K562 (cell line): ENCODE results near the gene TNPO2. TPM values are rescaled to one million over a fixed set of nuclear protein-coding genes. Genes with fewer than 3 reads are reported as not detected.

Experiments used
- EZH2 ChIP-seq: IDR thresholded peaks from 2 replicates; pipeline ENCODE4 v1.6.1; 2012; ENCODE audit warnings: low read depth, mild to moderate bottlenecking, inconsistent platforms, low read length, borderline replicate concordance
- FOXA3 ChIP-seq, 2 experiments: fragments of 450-650 bp in 1 of 2; sonication (generic) in 1 of 2; formaldehyde crosslinking; IDR thresholded peaks in 1 of 2; conservative IDR thresholded peaks in 1 of 2; 2 replicates each; pipeline versions ENCODE4 v1.4.0 to v1.8.0; 2020 to 2022; ENCODE audit warnings: mild to moderate bottlenecking in 2 of 2, missing genetic modification reagents in 1 of 2
- IRF2 ChIP-seq: sonication (generic); formaldehyde crosslinking; IDR thresholded peaks from 2 replicates; pipeline ENCODE4 v1.8.1; 2022; ENCODE audit warnings: mild to moderate bottlenecking, missing genetic modification reagents
- POLR2A ChIP-seq: fragments of 450-650 bp; conservative IDR thresholded peaks from 2 replicates; pipeline ENCODE4 v1.6.1; 2016
- POLR3A ChIP-seq: IDR thresholded peaks from 2 replicates; pipeline ENCODE4 v1.6.1; 2011; ENCODE audit warnings: borderline replicate concordance, mild to moderate bottlenecking, moderate library complexity; ENCODE audit not compliant: insufficient read length, insufficient read depth; ENCODE audit errors: extremely low read depth
- SMARCC2 ChIP-seq: fragments of 450-650 bp; IDR thresholded peaks from 2 replicates; pipeline ENCODE4 v1.6.1; 2017; ENCODE audit warnings: antibody characterized with exemption, moderate library complexity, mild to moderate bottlenecking, low read depth
- THAP7 ChIP-seq: fragments of 250-450 bp; sonication (Bioruptor Pico); IDR thresholded peaks from 2 replicates; pipeline ENCODE4 v1.5.0; 2021
- ZFP36 ChIP-seq: fragments of 150-350 bp; IDR thresholded peaks from 2 replicates; pipeline ENCODE4 v1.6.1; 2018; ENCODE audit warnings: low read length, low read depth; ENCODE audit not compliant: partially characterized antibody
- ZNF146 ChIP-seq: IDR thresholded peaks from one replicate; pipeline ENCODE4 v1.6.1; 2018; ENCODE audit warnings: missing compliant biosample characterization; ENCODE audit not compliant: unreplicated experiment
- ZNF184 ChIP-seq: sonication (generic); formaldehyde crosslinking; IDR thresholded peaks from 2 replicates; pipeline ENCODE4 v1.5.0; 2020; ENCODE audit warnings: missing genetic modification reagents
- ZNF436 ChIP-seq: fragments of 250-450, 450-650 bp; sonication (Bioruptor Pico); formaldehyde crosslinking; IDR thresholded peaks from 2 replicates; pipeline ENCODE4 v1.7.0; 2020; ENCODE audit warnings: mild to moderate bottlenecking
- ZNF511 ChIP-seq: sonication (generic); formaldehyde crosslinking; IDR thresholded peaks from 2 replicates; pipeline ENCODE4 v1.8.0; 2022; ENCODE audit warnings: mild to moderate bottlenecking, missing genetic modification reagents
- polyA plus RNA-seq, 8 experiments: library from polyadenylated mRNA; depleted of rRNA in 4 of 8; stranded (reverse) in 5 of 8; unstranded in 3 of 8; fragments of >200 nt; fragmentation: Nextera tagmentation in 2 of 8; fragmentation: Illumina TruSeq in 1 of 8; extraction: Ambion mirVana in 2 of 8; extraction: Trizol in 1 of 8; gene quantifications; 2 replicates each; pipeline versions ENCODE4 v1.2.1 to v1.2.3, GENCODE V29; 2011 to 2014; ENCODE audit warnings: inconsistent platforms in 1 of 8, missing spikeins in 1 of 8
- total RNA-seq, 7 experiments: library from RNA; depleted of rRNA in 6 of 7; stranded (reverse); fragments of >200 nt in 6 of 7; fragmentation: Illumina TruSeq in 2 of 7; extraction: Trizol in 2 of 7; gene quantifications; 2 replicates each; pipeline versions ENCODE4 v1.2.1 to v1.2.3, GENCODE V29; 2011 to 2021; ENCODE audit warnings: low replicate concordance in 1 of 7
- TF ChIP-seq, protein P1 (sequence below): fragments of 450-650 bp; IDR thresholded peaks from one replicate; pipeline ENCODE4 v1.6.1; 2018; ENCODE audit warnings: mild to moderate bottlenecking, moderate library complexity; ENCODE audit not compliant: partially characterized antibody
- TF ChIP-seq, protein P2 (sequence below): fragments of 450-650 bp; IDR thresholded peaks from 2 replicates; pipeline ENCODE4 v1.6.1; 2016; ENCODE audit warnings: low read depth
- TF ChIP-seq, protein P3 (sequence below): fragments of 450-650 bp; conservative IDR thresholded peaks from 2 replicates; pipeline ENCODE4 v1.6.1; 2016; ENCODE audit warnings: missing genetic modification characterization, low read depth, mild to moderate bottlenecking, control low read depth, missing compliant biosample characterization

The TNPO2 gene
- total and polyA plus RNA-seq, 9 of the 15 experiments (the other 6 are each of a cell fraction or from before 2014, with no cell fraction given) = 6.0 to 126 (median 53.8) TPM

- no peak for TF ChIP-seq SMARCC2
- TF ChIP-seq FOXA3 (CRISPR knock-in tag; conservative IDR thresholded peaks at IDR 0.05 in 1 of 2, IDR thresholded peaks at IDR 0.05 in 1 of 2) = no peak
- no peak for TF ChIP-seq ZNF436 (CRISPR knock-in tag)
- TF ChIP-seq IRF2 (CRISPR knock-in tag) = no peak
- TF ChIP-seq ZNF146 (CRISPR knock-in tag) = no peak
- no peak for TF ChIP-seq ZNF184 (CRISPR knock-in tag)
- TF ChIP-seq POLR2A = peak; percentile 85
- TF ChIP-seq ZFP36 = no peak
- TF ChIP-seq, protein P1, sequence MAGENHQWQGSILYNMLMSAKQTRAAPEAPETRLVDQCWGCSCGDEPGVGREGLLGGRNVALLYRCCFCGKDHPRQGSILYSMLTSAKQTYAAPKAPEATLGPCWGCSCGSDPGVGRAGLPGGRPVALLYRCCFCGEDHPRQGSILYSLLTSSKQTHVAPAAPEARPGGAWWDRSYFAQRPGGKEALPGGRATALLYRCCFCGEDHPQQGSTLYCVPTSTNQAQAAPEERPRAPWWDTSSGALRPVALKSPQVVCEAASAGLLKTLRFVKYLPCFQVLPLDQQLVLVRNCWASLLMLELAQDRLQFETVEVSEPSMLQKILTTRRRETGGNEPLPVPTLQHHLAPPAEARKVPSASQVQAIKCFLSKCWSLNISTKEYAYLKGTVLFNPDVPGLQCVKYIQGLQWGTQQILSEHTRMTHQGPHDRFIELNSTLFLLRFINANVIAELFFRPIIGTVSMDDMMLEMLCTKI = no peak
- no peak for TF ChIP-seq THAP7 (CRISPR knock-in tag)
- no peak for TF ChIP-seq POLR3A
- TF ChIP-seq, protein P2, sequence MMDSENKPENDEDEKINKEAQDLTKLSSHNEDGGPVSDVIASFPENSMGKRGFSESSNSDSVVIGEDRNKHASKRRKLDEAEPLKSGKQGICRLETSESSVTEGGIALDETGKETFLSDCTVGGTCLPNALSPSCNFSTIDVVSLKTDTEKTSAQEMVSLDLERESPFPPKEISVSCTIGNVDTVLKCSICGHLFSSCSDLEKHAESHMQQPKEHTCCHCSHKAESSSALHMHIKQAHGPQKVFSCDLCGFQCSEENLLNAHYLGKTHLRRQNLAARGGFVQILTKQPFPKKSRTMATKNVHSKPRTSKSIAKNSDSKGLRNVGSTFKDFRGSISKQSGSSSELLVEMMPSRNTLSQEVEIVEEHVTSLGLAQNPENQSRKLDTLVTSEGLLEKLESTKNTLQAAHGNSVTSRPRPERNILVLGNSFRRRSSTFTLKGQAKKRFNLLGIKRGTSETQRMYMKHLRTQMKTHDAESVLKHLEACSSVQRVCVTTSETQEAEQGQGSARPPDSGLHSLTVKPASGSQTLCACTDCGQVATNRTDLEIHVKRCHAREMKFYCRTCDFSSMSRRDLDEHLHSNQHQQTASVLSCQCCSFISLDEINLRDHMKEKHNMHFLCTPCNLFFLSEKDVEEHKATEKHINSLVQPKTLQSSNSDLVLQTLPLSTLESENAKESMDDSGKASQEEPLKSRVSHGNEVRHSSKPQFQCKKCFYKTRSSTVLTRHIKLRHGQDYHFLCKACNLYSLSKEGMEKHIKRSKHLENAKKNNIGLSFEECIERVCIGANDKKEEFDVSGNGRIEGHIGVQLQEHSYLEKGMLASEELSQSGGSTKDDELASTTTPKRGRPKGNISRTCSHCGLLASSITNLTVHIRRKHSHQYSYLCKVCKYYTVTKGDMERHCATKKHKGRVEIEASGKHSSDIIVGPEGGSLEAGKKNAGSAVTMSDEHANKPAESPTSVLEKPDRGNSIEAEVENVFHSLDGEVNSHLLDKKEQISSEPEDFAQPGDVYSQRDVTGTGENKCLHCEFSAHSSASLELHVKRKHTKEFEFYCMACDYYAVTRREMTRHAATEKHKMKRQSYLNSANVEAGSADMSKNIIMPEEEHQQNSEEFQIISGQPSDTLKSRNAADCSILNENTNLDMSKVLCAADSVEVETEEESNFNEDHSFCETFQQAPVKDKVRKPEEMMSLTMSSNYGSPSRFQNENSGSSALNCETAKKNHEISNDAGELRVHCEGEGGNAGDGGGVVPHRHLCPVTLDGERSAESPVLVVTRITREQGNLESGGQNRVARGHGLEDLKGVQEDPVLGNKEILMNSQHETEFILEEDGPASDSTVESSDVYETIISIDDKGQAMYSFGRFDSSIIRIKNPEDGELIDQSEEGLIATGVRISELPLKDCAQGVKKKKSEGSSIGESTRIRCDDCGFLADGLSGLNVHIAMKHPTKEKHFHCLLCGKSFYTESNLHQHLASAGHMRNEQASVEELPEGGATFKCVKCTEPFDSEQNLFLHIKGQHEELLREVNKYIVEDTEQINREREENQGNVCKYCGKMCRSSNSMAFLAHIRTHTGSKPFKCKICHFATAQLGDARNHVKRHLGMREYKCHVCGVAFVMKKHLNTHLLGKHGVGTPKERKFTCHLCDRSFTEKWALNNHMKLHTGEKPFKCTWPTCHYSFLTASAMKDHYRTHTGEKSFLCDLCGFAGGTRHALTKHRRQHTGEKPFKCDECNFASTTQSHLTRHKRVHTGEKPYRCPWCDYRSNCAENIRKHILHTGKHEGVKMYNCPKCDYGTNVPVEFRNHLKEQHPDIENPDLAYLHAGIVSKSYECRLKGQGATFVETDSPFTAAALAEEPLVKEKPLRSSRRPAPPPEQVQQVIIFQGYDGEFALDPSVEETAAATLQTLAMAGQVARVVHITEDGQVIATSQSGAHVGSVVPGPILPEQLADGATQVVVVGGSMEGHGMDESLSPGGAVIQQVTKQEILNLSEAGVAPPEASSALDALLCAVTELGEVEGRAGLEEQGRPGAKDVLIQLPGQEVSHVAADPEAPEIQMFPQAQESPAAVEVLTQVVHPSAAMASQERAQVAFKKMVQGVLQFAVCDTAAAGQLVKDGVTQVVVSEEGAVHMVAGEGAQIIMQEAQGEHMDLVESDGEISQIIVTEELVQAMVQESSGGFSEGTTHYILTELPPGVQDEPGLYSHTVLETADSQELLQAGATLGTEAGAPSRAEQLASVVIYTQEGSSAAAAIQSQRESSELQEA = peak; percentile 99
- no peak for TF ChIP-seq EZH2
- TF ChIP-seq, protein P3, sequence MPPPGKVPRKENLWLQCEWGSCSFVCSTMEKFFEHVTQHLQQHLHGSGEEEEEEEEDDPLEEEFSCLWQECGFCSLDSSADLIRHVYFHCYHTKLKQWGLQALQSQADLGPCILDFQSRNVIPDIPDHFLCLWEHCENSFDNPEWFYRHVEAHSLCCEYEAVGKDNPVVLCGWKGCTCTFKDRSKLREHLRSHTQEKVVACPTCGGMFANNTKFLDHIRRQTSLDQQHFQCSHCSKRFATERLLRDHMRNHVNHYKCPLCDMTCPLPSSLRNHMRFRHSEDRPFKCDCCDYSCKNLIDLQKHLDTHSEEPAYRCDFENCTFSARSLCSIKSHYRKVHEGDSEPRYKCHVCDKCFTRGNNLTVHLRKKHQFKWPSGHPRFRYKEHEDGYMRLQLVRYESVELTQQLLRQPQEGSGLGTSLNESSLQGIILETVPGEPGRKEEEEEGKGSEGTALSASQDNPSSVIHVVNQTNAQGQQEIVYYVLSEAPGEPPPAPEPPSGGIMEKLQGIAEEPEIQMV (tag) = no peak
- no peak; the same call in 1 of the 2 replicates for TF ChIP-seq ZNF511
Observed at GRCh38 chr19:12722566-12723380, 959 bp downstream of the TNPO2 start (continued).
